Neural cell (in vitro differentiated cells): ENCODE results near the gene CNTF.

Experiments used
- EP300 ChIP-seq: fragments of 450-650 bp; conservative IDR thresholded peaks from 2 replicates; pipeline ENCODE4 v1.6.1; 2014; ENCODE audit warnings: antibody characterized with exemption, mild to moderate bottlenecking, moderate library complexity; ENCODE audit not compliant: poor library complexity, severe bottlenecking
- EZH2 ChIP-seq: fragments of 200-600, 300-800 bp; shearing (Covaris generic), sonication (generic); IDR thresholded peaks from 2 replicates; pipeline ENCODE4 v1.6.1; 2014; ENCODE audit warnings: antibody characterized with exemption, low read length, borderline replicate concordance, mild to moderate bottlenecking; ENCODE audit not compliant: insufficient read depth, poor library complexity, severe bottlenecking
- MXI1 ChIP-seq: fragments of 450-650 bp; conservative IDR thresholded peaks from 2 replicates; pipeline ENCODE4 v1.6.1; 2014; ENCODE audit warnings: antibody characterized with exemption, mild to moderate bottlenecking; ENCODE audit not compliant: poor library complexity, severe bottlenecking
- POLR2AphosphoS5 ChIP-seq: IDR thresholded peaks from 2 replicates; pipeline ENCODE4 v1.6.1; 2012
- RAD21 ChIP-seq: fragments of 450-650 bp; conservative IDR thresholded peaks from 2 replicates; pipeline ENCODE4 v1.6.1; 2014; ENCODE audit warnings: antibody characterized with exemption, mild to moderate bottlenecking, moderate library complexity
- SMC3 ChIP-seq: fragments of 450-650 bp; conservative IDR thresholded peaks from 2 replicates; pipeline ENCODE4 v1.6.1; 2014; ENCODE audit warnings: antibody characterized with exemption, mild to moderate bottlenecking, moderate library complexity; ENCODE audit not compliant: poor library complexity
- TAF1 ChIP-seq: IDR thresholded peaks from 2 replicates; pipeline ENCODE4 v1.6.1; 2012; ENCODE audit warnings: low read depth
- TF ChIP-seq, protein P1 (sequence below): fragments of 450-650 bp; IDR thresholded peaks from 2 replicates; pipeline ENCODE4 v1.5.1; 2014; ENCODE audit warnings: antibody characterized with exemption, mild to moderate bottlenecking, moderate library complexity; ENCODE audit not compliant: poor library complexity, severe bottlenecking
- TF ChIP-seq, protein P2 (sequence below): IDR thresholded peaks from 2 replicates; pipeline ENCODE4 v1.6.1; 2012; ENCODE audit warnings: borderline replicate concordance

DNA sequence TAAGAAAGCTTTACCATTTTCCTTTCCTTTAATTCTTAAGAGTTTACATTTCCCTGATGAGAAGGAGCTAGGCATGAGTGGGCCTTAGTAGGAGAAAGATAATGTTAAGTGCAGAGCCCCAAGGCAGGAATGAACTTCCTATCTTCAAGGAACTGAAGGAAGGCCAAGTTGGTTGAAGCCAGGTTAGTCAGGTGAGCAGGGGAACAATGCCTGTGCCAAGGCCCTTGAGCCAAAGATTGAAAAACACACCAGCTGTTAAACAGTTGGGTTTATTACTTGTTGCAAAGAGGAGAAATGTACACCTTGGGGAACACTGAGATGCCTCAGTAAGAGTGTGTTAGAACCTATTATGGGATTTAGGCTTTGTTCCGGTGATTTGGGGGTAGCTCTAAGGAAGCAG, 10.0 kb downstream of the CNTF start:
- no peak for TF ChIP-seq POLR2AphosphoS5
- no peak for TF ChIP-seq EZH2
- TF ChIP-seq, protein P1, sequence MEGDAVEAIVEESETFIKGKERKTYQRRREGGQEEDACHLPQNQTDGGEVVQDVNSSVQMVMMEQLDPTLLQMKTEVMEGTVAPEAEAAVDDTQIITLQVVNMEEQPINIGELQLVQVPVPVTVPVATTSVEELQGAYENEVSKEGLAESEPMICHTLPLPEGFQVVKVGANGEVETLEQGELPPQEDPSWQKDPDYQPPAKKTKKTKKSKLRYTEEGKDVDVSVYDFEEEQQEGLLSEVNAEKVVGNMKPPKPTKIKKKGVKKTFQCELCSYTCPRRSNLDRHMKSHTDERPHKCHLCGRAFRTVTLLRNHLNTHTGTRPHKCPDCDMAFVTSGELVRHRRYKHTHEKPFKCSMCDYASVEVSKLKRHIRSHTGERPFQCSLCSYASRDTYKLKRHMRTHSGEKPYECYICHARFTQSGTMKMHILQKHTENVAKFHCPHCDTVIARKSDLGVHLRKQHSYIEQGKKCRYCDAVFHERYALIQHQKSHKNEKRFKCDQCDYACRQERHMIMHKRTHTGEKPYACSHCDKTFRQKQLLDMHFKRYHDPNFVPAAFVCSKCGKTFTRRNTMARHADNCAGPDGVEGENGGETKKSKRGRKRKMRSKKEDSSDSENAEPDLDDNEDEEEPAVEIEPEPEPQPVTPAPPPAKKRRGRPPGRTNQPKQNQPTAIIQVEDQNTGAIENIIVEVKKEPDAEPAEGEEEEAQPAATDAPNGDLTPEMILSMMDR = no peak
- TF ChIP-seq EP300 = no peak
- no peak for TF ChIP-seq TAF1
- no peak for TF ChIP-seq RAD21
- TF ChIP-seq, protein P2, sequence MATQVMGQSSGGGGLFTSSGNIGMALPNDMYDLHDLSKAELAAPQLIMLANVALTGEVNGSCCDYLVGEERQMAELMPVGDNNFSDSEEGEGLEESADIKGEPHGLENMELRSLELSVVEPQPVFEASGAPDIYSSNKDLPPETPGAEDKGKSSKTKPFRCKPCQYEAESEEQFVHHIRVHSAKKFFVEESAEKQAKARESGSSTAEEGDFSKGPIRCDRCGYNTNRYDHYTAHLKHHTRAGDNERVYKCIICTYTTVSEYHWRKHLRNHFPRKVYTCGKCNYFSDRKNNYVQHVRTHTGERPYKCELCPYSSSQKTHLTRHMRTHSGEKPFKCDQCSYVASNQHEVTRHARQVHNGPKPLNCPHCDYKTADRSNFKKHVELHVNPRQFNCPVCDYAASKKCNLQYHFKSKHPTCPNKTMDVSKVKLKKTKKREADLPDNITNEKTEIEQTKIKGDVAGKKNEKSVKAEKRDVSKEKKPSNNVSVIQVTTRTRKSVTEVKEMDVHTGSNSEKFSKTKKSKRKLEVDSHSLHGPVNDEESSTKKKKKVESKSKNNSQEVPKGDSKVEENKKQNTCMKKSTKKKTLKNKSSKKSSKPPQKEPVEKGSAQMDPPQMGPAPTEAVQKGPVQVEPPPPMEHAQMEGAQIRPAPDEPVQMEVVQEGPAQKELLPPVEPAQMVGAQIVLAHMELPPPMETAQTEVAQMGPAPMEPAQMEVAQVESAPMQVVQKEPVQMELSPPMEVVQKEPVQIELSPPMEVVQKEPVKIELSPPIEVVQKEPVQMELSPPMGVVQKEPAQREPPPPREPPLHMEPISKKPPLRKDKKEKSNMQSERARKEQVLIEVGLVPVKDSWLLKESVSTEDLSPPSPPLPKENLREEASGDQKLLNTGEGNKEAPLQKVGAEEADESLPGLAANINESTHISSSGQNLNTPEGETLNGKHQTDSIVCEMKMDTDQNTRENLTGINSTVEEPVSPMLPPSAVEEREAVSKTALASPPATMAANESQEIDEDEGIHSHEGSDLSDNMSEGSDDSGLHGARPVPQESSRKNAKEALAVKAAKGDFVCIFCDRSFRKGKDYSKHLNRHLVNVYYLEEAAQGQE = no peak
- TF ChIP-seq SMC3 = no peak
- no peak for TF ChIP-seq MXI1
